K562 (cell line): ENCODE data around the gene TRMT10A. TPM values are rescaled to one million over a fixed set of nuclear protein-coding genes. Genes with fewer than 3 reads are reported as not detected.

Experiments
- ATAC-seq: fragments of 200-7000 bp; cut with Tn5 transposase; 3 replicates; pipeline ENCODE4 v1.9.1; 2020; ENCODE audit warnings: moderate library complexity
- BruUV-seq: library from RNA; stranded (reverse); fragments of 400-500 nt; replicated peaks from 2 replicates; lab custom pipeline; 2021; lab: Mats Ljungman, UMichigan
- CTCF ChIA-PET: fragments of 300-600 bp; formaldehyde crosslinking; extraction: SDS; loops from one replicate; lab custom pipeline; 2021; ENCODE audit warnings: low intra/inter-chr PET ratio; lab: Yijun Ruan, JAX
- POLR2A ChIA-PET: fragments of 300-600, 350-650 bp; sonication (Branson Sonifier 250); formaldehyde crosslinking; extraction: SDS; loops from one replicate; lab custom pipeline; 2021; ENCODE audit warnings: antibody characterized with exemption, inconsistent platforms; lab: Yijun Ruan, JAX
- DNase-seq, 4 experiments: peaks; one replicate each; pipeline versions ENCODE4 v3.0.0 to v3.0.0-alpha.2; 2011 to 2018; ENCODE audit warnings: low spot score in 3 of 4, mixed read lengths in 3 of 4; ENCODE audit errors: extremely low read depth in 1 of 4
- FAIRE-seq: peaks from 2 replicates; lab custom pipeline; 2011; peaks lifted over from hg19 to GRCh38; lab: Jason Lieb, UNC
- H2AFZ ChIP-seq: 2 replicates; pipeline ENCODE4 v1.6.0; 2011; ENCODE audit warnings: low read depth, low read length, control low read depth, inconsistent platforms
- H3K27ac ChIP-seq: fragments of 200-600 bp; 3 replicates; pipeline ENCODE4 v1.8.0; 2011; ENCODE audit warnings: low read depth, mild to moderate bottlenecking, control low read depth, inconsistent platforms, low read length, moderate library complexity, mixed read lengths; ENCODE audit errors: extremely low read depth
- H3K27me3 ChIP-seq, 2 experiments: fragments of 300-600 bp in 1 of 2; 2 replicates in 1 of 2; 3 replicates in 1 of 2; pipeline versions ENCODE4 v1.6.0 to v1.8.0; 2011; ENCODE audit warnings: inconsistent platforms in 2 of 2, low read length in 2 of 2, mild to moderate bottlenecking in 1 of 2, mixed read lengths in 1 of 2, moderate library complexity in 1 of 2; ENCODE audit not compliant: control insufficient read depth in 2 of 2, insufficient read depth in 2 of 2
- H3K36me3 ChIP-seq: fragments of 300-600 bp; 3 replicates; pipeline ENCODE4 v1.8.0; 2011; ENCODE audit warnings: mild to moderate bottlenecking, low read length, inconsistent platforms; ENCODE audit not compliant: control insufficient read depth, insufficient read depth
- H3K4me1 ChIP-seq, 2 experiments: fragments of 200-600 bp in 1 of 2; replicated peaks in 1 of 2; 2 replicates in 1 of 2; 3 replicates in 1 of 2; pipeline versions ENCODE4 v1.5.1 to v1.8.0; 2011; ENCODE audit warnings: inconsistent platforms in 2 of 2, low read length in 2 of 2, mild to moderate bottlenecking in 1 of 2, mixed read lengths in 1 of 2, moderate library complexity in 1 of 2; ENCODE audit not compliant: control insufficient read depth in 2 of 2, insufficient read depth in 2 of 2
- H3K4me2 ChIP-seq: 2 replicates; pipeline ENCODE4 v1.6.1; 2011; ENCODE audit warnings: low read length, control low read depth, inconsistent platforms, mixed read lengths; ENCODE audit not compliant: insufficient read depth
- H3K4me3 ChIP-seq: fragments of 200-600 bp; sonication (generic), shearing (Covaris generic); 2 replicates; pipeline ENCODE4 v1.5.1; 2016; ENCODE audit warnings: control low read depth, inconsistent platforms
- H3K79me2 ChIP-seq: fragments of 200-600 bp; 3 replicates; pipeline ENCODE4 v1.8.0; 2011; ENCODE audit warnings: low read length, inconsistent platforms; ENCODE audit not compliant: control insufficient read depth, insufficient read depth
- H3K9ac ChIP-seq, 2 experiments: 2 replicates each; pipeline versions ENCODE4 v1.6.0 to v1.6.1; 2011; ENCODE audit warnings: low read depth in 2 of 2, low read length in 2 of 2, control low read depth in 1 of 2, inconsistent platforms in 1 of 2, mild to moderate bottlenecking in 1 of 2, mixed read lengths in 1 of 2; ENCODE audit not compliant: insufficient read depth in 1 of 2
- H3K9me1 ChIP-seq: one replicate; pipeline ENCODE4 v1.6.0; 2011; ENCODE audit warnings: inconsistent platforms, mild to moderate bottlenecking, low read length, moderate library complexity; ENCODE audit not compliant: control insufficient read depth, insufficient read depth
- H3K9me3 ChIP-seq: replicated peaks from 2 replicates; pipeline ENCODE4 v1.5.1; 2011; ENCODE audit warnings: low read depth, low read length, inconsistent platforms; ENCODE audit not compliant: control insufficient read depth, insufficient read depth
- H4K20me1 ChIP-seq: replicated peaks from 2 replicates; pipeline ENCODE4 v1.6.1; 2011; ENCODE audit warnings: low read length, inconsistent platforms, mixed read lengths; ENCODE audit not compliant: control insufficient read depth, insufficient read depth
- CBFA2T2 ChIP-seq: fragments of 450-650 bp; conservative IDR thresholded peaks from 2 replicates; pipeline ENCODE4 v1.6.1; 2017; ENCODE audit warnings: mild to moderate bottlenecking
- DDX20 ChIP-seq: fragments of 450-650 bp; IDR thresholded peaks from 2 replicates; pipeline ENCODE4 v1.6.1; 2016; ENCODE audit warnings: missing genetic modification characterization, low read depth, mild to moderate bottlenecking, missing compliant biosample characterization, moderate library complexity
- EWSR1 ChIP-seq: fragments of 450-650 bp; IDR thresholded peaks from 2 replicates; pipeline ENCODE4 v1.6.1; 2018; ENCODE audit warnings: borderline replicate concordance, mild to moderate bottlenecking, low read depth, moderate library complexity; ENCODE audit not compliant: partially characterized antibody
- SP1 ChIP-seq: sonication (generic); formaldehyde crosslinking; IDR thresholded peaks from 2 replicates; pipeline ENCODE4 v1.8.1; 2022; ENCODE audit warnings: mild to moderate bottlenecking, missing genetic modification reagents
- SPI1 ChIP-seq: IDR thresholded peaks from 2 replicates; pipeline ENCODE4 v1.6.1; 2011; ENCODE audit warnings: low read depth, low read length, control low read depth, borderline replicate concordance
- WGBS: fragments of 100-300 bp; shearing (Covaris generic); methylation state at CpG from one replicate; pipeline ENCODE4 v1.1.6; 2016; ENCODE audit warnings: low coverage, mixed read lengths; ENCODE audit not compliant: insufficient coverage; ENCODE audit errors: missing lambda C conversion rate; 5-methylcytosine and 5-hydroxymethylcytosine counted together
- in situ Hi-C: fragments of 300-500 bp; cut with MboI; formaldehyde crosslinking; loops from 4 replicates; pipeline ENCODE4 v1.15.0; 2018; ENCODE audit warnings: inconsistent platforms, mixed read lengths
- intact Hi-C: fragments of 100-400 bp; cut with micrococcal nuclease; formaldehyde crosslinking; loops from 2 replicates; pipeline ENCODE4 v1.14.2; 2022
- polyA plus RNA-seq, 8 experiments: library from polyadenylated mRNA; depleted of rRNA in 4 of 8; stranded (reverse) in 5 of 8; unstranded in 3 of 8; fragments of >200 nt; fragmentation: Nextera tagmentation in 2 of 8; fragmentation: Illumina TruSeq in 1 of 8; extraction: Ambion mirVana in 2 of 8; extraction: Trizol in 1 of 8; gene quantifications; 2 replicates each; pipeline versions ENCODE4 v1.2.1 to v1.2.3, GENCODE V29; 2011 to 2014; ENCODE audit warnings: inconsistent platforms in 1 of 8, missing spikeins in 1 of 8
- total RNA-seq, 7 experiments: library from RNA; depleted of rRNA in 6 of 7; stranded (reverse); fragments of >200 nt in 6 of 7; fragmentation: Illumina TruSeq in 2 of 7; extraction: Trizol in 2 of 7; gene quantifications; 2 replicates each; pipeline versions ENCODE4 v1.2.1 to v1.2.3, GENCODE V29; 2011 to 2021; ENCODE audit warnings: low replicate concordance in 1 of 7
- TF ChIP-seq, protein P1 (sequence below): fragments of 250-450 bp; sonication (Bioruptor Pico); IDR thresholded peaks from 2 replicates; pipeline ENCODE4 v1.4.0; 2020; ENCODE audit warnings: mild to moderate bottlenecking, moderate library complexity
- TF ChIP-seq, protein P2 (sequence below): fragments of 250-450 bp; sonication (Bioruptor Pico); IDR thresholded peaks from 2 replicates; pipeline ENCODE4 v1.5.0; 2021; ENCODE audit warnings: mild to moderate bottlenecking, moderate library complexity
- TF ChIP-seq, protein P3 (sequence below): fragments of 450-650 bp; IDR thresholded peaks from 2 replicates; pipeline ENCODE4 v1.6.1; 2016; ENCODE audit warnings: missing biosample characterization, missing genetic modification characterization

The TRMT10A gene
- total and polyA plus RNA-seq, 9 of the 15 experiments (the other 6 are each of a cell fraction or from before 2014, with no cell fraction given) = 6.5 to 16.1 (median 12.7) TPM

DNA sequence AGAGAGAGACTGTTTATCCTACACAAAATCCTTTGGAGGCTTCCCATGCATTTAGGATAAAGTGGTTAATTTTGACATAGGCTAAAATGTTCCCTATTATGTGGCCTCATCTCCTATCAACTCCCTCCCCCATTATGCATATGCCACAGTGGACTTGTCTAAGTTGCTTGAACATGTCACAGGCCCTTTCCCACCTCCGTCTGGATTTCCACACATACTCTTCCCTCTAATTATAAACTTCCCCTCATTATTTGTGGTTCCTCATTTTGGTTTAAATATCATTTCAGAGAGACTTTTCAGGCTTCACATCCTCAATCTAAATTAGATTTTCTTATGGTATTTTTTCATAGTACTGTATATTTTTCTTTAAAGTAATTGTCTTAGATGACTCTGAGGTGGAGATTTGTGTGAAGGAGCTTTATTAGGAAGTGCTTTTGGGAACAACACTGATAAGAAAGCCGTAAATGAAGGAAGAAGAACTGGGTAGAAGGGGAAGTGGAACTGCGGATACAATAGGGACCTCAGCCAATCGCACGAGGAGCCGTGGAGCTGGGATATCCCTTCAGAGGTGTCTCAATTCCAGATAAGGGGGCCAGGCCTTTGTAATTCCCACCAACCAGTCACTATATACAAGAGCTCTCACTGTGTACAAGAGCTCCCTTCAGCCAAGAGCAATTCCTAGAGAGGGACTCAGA lies 45.1 kb downstream of the TRMT10A start:
- no peak for ATAC-seq
- no peaks in the 10 kb centered on the region for H4K20me1 ChIP-seq
- no peak overlapping the region for H3K9ac ChIP-seq
- no peak overlapping the region for H3K27ac ChIP-seq
- H3K9me1 ChIP-seq = no peaks in the 10 kb centered on the region
- H2AFZ ChIP-seq = no peak overlapping the region
- no peak for DNase-seq
- POLR2A ChIA-PET = no interaction called here
- CTCF ChIA-PET = no interaction called here
- no peak for FAIRE-seq
- H3K27me3 ChIP-seq = no peaks in the 10 kb centered on the region; a peak in 1 of 5 replicates
- no peak overlapping the region for H3K4me2 ChIP-seq
- H3K4me3 ChIP-seq = no peak overlapping the region
- no peaks in the 10 kb centered on the region for H3K9me3 ChIP-seq
- in situ Hi-C loops (no loop called here), intact Hi-C loops (no loop called here)
- TF ChIP-seq CBFA2T2 = no peak
- TF ChIP-seq SPI1 = peak; percentile 18; the same call in 1 of the 2 replicates
- TF ChIP-seq EWSR1 = no peak
- no peaks in the 10 kb centered on the region for H3K4me1 ChIP-seq
- H3K79me2 ChIP-seq = no peaks in the 10 kb centered on the region
- no peaks in the 10 kb centered on the region for H3K36me3 ChIP-seq
- 1% methylated on average over 6 of the region's 6 CpGs for WGBS
- no TSS peak for BruUV-seq

DNA sequence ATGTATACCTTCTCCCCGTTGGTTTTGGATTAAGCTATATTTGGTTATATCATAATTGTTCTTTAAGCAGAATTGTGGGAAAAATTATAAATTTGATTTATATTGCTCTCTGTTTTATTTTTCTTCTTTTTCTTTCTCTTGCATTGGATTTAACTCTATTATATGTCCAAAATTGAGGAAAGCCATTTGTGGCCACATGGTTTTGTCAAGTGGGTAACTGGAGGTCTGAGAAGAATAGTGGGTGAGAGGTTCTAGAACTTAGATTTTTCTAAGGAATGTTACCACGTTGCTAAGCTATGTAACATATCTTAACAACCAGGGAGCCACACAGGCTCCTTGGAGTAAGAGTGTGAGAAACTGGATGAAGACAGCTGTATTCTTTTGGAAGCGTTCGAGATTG lies 53.1 kb downstream of the TRMT10A start, which contains the start of gene C4orf17:
C4orf17 (plus strand) TSS at position 301 of the 400 bp plus-strand sequence. CDS start 2,061 bp downstream, outside the sequence.
- Histone ChIP-seq H3K4me3 (no peak within 1 kb of the TSS), H3K9ac (no peak within 1 kb of the TSS), H3K4me1 (no peaks in the 10 kb centered on the region), H3K9me1 (no peaks in the 10 kb centered on the region), H3K27me3 (no peaks in the 10 kb centered on the region), H3K9me3 (no peaks in the 10 kb centered on the region), H3K4me2 (no peak within 1 kb of the TSS), H3K36me3 (no peaks in the 10 kb centered on the region), H3K79me2 (no peaks in the 10 kb centered on the region), H2AFZ (no peak within 1 kb of the TSS), H4K20me1 (no peaks in the 10 kb centered on the region), H3K27ac (no peak within 1 kb of the TSS)
- BruUV-seq = no TSS peak
- intact Hi-C loops = no loop called here
- POLR2A ChIA-PET = no interaction called here
- in situ Hi-C loops = no loop called here
- ATAC-seq (no peak), FAIRE-seq (no peak), DNase-seq (no peak)
- CTCF ChIA-PET = no interaction called here
- 0% methylated on average over 4 of the region's 4 CpGs for WGBS
- TF ChIP-seq, protein P1, sequence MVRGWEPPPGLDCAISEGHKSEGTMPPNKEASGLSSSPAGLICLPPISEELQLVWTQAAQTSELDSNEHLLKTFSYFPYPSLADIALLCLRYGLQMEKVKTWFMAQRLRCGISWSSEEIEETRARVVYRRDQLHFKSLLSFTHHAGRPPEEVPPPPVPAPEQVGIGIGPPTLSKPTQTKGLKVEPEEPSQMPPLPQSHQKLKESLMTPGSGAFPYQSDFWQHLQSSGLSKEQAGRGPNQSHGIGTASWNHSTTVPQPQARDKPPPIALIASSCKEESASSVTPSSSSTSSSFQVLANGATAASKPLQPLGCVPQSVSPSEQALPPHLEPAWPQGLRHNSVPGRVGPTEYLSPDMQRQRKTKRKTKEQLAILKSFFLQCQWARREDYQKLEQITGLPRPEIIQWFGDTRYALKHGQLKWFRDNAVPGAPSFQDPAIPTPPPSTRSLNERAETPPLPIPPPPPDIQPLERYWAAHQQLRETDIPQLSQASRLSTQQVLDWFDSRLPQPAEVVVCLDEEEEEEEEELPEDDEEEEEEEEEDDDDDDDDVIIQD = no peak
- TF ChIP-seq DDX20 (no peak), SP1 (no peak)
- TF ChIP-seq, protein P2, sequence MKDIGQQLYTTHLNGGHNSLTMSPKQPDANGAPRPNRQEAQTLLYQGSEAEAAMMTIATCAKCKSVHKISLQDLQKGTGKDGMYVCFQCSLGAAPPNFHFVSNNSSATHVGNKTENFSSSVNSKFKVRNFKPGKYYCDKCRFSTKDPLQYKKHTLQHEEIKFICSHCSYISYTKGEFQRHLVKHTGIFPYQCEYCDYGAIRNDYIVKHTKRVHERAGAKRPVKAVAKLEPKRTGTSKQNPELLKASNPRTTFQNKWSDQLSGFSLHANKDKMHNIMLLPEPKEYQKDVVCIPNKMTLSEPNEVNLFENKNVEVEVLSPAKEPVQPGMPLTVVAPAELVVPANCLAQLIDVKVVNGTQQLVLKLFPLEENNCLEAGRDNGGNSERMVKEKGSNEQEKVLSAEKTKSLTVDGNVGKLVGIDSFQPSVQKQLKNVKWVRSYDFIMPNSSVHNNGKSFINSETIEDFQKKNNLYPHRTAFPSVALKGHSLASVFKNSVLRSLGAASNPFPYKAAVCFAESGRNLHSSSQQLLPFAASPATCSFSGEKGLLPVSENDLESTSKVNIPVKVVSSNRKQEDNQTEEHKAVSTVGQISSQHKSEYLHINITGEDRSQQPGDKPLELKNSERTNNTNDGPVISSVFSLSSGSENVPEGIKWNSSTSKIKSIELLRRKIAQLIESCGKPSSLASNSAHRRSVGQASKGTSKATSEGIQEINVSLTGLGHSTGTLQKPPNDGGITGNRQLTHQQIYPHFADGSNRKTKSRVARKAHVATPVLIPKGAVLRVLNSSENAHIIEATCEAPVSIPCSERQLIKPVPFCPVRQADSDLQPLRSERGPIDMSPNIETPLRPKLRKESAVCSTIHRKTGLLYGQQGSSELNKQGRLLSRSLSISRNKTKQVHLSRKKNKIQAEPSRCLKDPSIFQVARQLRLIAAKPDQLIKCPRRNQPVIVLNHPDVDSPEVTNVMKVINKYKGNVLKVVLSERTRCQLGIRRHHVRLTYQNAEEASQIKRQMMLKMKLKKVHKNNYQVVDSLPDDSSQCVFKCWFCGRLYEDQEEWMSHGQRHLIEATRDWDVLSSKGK (CRISPR knock-in tag) = no peak
- TF ChIP-seq, protein P3, sequence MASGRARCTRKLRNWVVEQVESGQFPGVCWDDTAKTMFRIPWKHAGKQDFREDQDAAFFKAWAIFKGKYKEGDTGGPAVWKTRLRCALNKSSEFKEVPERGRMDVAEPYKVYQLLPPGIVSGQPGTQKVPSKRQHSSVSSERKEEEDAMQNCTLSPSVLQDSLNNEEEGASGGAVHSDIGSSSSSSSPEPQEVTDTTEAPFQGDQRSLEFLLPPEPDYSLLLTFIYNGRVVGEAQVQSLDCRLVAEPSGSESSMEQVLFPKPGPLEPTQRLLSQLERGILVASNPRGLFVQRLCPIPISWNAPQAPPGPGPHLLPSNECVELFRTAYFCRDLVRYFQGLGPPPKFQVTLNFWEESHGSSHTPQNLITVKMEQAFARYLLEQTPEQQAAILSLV (tag) = no peak
